Gastrocnemius medialis (tissue), 4 donors: ENCODE measurements around the gene SORT1. TPM values are rescaled to one million over a fixed set of nuclear protein-coding genes. Genes with fewer than 3 reads are reported as not detected.

ENCODE experiments used
- ATAC-seq, 2 donors: fragments of 150-250 bp; one replicate each; pipeline ENCODE4 v1.9.1; 2016
- DNase-seq, 2 donors: peaks; one replicate each; pipeline ENCODE4 v3.0.0-alpha.2; 2019
- H3K27ac ChIP-seq, 4 donors: fragments of 200-600 bp; sonication (generic); 1 replicate in 1 of 4; 2 replicates in 3 of 4; pipeline ENCODE4 v1.5.1; 2016 to 2018; ENCODE audit warnings: mild to moderate bottlenecking in 2 of 4, moderate library complexity in 1 of 4
- H3K27me3 ChIP-seq, 3 donors: fragments of 200-600 bp; sonication (generic) in 2 of 3; 1 replicate in 1 of 3; 2 replicates in 2 of 3; pipeline versions ENCODE4 v1.5.1 to v1.6.0; 2016 to 2019; ENCODE audit warnings: mild to moderate bottlenecking in 1 of 3, moderate library complexity in 1 of 3
- H3K36me3 ChIP-seq, 2 donors: fragments of 200-600 bp; sonication (generic) in 1 of 2; one replicate each; pipeline ENCODE4 v1.5.1; 2017 to 2018
- H3K4me1 ChIP-seq, 2 donors: fragments of 200-600 bp; sonication (generic) in 1 of 2; one replicate each; pipeline ENCODE4 v1.5.1; 2016 to 2017; ENCODE audit warnings: mild to moderate bottlenecking in 2 of 2
- H3K4me3 ChIP-seq, 4 donors: fragments of 200-600 bp; sonication (generic) in 3 of 4; 1 replicate in 1 of 4; 2 replicates in 3 of 4; pipeline ENCODE4 v1.5.1; 2016 to 2019; ENCODE audit warnings: mild to moderate bottlenecking in 2 of 4
- H3K9me3 ChIP-seq, 3 donors: fragments of 200-600 bp; sonication (generic) in 2 of 3; 1 replicate in 1 of 3; 2 replicates in 2 of 3; pipeline ENCODE4 v1.5.1; 2016 to 2019
- POLR2A ChIP-seq, 2 donors: fragments of 450-650 bp; IDR thresholded peaks; one replicate each; pipeline ENCODE4 v1.6.1; 2017; ENCODE audit warnings: antibody characterized with exemption in 2 of 2, mild to moderate bottlenecking in 2 of 2, moderate library complexity in 2 of 2
- in situ Hi-C, 4 donors: fragments of 200-750 bp; cut with MboI; loops; one replicate each; pipeline versions ENCODE4 v1.15.0 to v1.8.0; 2017; ENCODE audit warnings: low sequenced_read_pairs in 4 of 4
- intact Hi-C: fragments of 100-400 bp; cut with DNase I; formaldehyde crosslinking; loops from one replicate; pipeline ENCODE4 v1.15.1; 2023; ENCODE audit warnings: low total_unique reads
- total RNA-seq, 4 donors: library from RNA; depleted of rRNA; stranded (reverse); fragments of >200 nt; gene quantifications; one replicate each; pipeline versions ENCODE4 v1.1.0 to v1.2.3, GENCODE V29; 2016
- TF ChIP-seq, protein P1 (sequence below), 5 experiments: fragments of 450-650 bp in 3 of 5; fragments of 200-600 bp in 2 of 5; sonication (generic) in 2 of 5; IDR thresholded peaks in 4 of 5; conservative IDR thresholded peaks in 1 of 5; 1 replicate in 4 of 5; 2 replicates in 1 of 5; pipeline ENCODE4 v1.5.1; 2016 to 2019; ENCODE audit warnings: antibody characterized with exemption in 5 of 5, mild to moderate bottlenecking in 3 of 5, moderate library complexity in 3 of 5

SORT1 gene
- total RNA-seq, 4 donors from 2014 or later, result 93.7 to 226 (median 190) TPM

DNA sequence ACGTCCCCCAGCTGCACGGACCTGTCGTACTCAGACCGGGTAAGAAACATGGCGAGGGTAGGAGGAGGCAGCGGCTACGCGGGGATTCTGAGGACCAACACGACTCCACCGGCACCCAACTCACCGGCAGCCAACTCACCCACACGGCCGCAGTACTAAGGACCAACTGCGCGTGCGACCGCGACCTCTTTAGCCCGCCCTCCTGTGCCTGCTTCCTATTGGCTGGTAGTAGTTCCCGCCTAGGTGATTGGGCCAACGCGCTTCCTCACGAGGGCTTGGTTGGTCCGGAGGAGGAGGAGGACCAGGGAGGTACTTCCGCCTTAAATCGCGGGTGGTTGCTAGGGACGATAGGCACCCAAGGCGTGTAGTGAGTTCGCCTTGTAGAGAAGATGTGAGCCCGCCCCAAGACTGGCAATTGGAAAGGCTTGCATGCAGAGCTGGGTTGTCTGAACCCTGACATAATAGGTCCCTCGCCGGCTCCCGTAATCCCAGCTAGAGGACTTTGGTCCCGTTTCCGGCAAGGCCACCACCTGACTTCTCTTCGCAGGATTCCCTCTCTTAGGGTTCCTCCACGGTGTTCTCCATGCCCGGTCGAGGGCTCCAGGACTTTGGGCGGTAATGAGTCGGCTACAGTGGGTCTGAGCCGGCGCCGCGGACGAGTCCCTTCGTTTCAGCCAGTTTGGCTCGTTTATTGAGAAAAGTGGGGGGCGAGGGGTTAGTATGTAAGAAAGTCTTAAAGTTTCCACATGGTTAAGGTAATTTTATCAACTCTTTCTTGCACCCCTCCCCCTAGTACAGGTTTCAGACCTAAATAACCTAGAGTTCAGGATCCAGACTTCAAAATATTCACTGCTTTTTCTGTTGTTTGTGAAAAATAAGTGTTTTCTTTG, 28.8 kb upstream of the SORT1 start, which contains the start of gene PSMA5:
PSMA5 (minus strand) TSS at position 168 of the 890 bp plus-strand sequence; CDS start at position 50, 118 bp downstream.
- Histone ChIP-seq H3K4me3 (peak within 1 kb of the TSS; percentile 86 to 90 (median 88)), H3K27ac (peak within 1 kb of the TSS; percentile 89 to 97 (median 95)), H3K27me3 (no peaks in the 10 kb centered on the region), H3K9me3 (no peaks in the 10 kb centered on the region), H3K36me3 (peaks cover 0 to 2% of the 10 kb centered on the region in 2 donors), H3K4me1 (peaks cover 35 to 42% of the 10 kb centered on the region in 2 donors)
- DNase-seq (peak; percentile 99), ATAC-seq (peak; percentile 96 to 98)
- intact Hi-C loops (loop anchor here (1.0 to 5.0 kb wide), 3 partner anchors 40 to 212 kb away; partner anchors contain the start of gene SYPL2), in situ Hi-C loops (no loop called here)
- TF ChIP-seq, protein P1, sequence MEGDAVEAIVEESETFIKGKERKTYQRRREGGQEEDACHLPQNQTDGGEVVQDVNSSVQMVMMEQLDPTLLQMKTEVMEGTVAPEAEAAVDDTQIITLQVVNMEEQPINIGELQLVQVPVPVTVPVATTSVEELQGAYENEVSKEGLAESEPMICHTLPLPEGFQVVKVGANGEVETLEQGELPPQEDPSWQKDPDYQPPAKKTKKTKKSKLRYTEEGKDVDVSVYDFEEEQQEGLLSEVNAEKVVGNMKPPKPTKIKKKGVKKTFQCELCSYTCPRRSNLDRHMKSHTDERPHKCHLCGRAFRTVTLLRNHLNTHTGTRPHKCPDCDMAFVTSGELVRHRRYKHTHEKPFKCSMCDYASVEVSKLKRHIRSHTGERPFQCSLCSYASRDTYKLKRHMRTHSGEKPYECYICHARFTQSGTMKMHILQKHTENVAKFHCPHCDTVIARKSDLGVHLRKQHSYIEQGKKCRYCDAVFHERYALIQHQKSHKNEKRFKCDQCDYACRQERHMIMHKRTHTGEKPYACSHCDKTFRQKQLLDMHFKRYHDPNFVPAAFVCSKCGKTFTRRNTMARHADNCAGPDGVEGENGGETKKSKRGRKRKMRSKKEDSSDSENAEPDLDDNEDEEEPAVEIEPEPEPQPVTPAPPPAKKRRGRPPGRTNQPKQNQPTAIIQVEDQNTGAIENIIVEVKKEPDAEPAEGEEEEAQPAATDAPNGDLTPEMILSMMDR (IDR thresholded peaks at IDR 0.05 in 4 of 5, conservative IDR thresholded peaks at IDR 0.05 in 1 of 5), result no peak
- TF ChIP-seq POLR2A (IDR thresholded peaks at IDR 0.05), result peak; percentile 94 to 97

DNA sequence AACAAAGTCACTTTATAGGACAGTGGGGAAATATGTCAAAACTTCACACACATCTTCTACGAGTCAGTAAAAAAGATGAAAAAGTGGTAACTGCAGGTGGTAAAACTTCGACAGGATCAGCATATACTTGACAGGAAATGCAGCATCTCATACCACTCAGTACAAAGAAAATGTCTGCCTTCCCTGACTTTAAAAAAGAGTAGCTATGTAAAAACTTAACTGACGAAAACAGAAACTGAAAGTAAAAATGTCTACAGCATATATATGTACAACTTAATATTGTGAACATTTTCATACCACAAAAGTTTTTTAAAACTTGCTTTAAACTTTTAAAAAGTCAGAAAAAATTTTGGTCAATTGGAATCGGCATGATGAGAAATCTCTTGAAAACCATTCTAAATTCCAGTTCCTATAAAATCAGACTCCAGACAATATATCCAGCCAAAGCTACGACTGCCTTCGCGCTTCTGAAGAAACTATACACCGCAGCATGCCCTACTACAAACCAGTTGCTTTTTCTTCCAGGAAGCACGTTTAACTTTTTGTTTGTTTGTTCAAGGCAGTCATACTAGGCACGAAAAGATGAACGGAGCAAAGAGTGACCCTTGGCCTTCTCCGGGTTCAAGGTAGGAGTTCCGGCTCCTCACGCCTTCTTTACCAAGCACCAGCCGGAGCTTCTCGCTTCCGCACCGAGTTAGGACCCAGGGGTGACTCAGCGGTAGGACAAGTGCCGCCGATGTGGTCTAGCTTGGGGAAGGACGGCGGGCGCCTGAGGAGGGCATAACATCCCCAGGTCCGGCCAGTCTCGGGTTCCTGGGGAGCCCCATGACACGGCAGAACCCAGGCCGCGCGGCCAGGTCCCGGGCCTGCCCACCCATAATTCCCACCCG, 27.9 kb upstream of the SORT1 start:
- ATAC-seq, result peak; percentile 46 to 57

DNA sequence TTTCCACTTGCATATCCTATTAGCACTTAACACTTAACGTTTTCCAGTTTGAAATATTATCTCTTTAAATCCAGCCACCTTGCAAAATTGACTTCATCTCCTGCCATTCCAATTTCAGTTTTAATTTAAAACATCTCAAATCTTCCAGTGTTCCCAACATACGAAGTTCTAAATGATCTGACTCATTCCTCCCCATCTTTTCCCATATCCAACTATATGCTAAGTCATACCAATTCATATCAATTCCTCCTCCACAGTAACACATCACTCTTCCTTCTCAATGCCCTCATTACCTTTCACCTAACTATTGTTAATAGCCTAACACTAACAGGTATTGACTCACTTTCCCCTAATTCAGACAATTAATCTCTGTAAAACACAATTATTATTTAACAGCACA, 25.8 kb upstream of the SORT1 start:
- DNase-seq (no peak), ATAC-seq (no peak)
- in situ Hi-C loops (no loop called here), intact Hi-C loops (no loop called here)
- Histone ChIP-seq H3K36me3 (peaks cover 0 to 32% of the 10 kb centered on the region in 2 donors), H3K27ac (peak overlapping the region; percentile 89 to 97 (median 95)), H3K4me1 (peaks cover 35 to 42% of the 10 kb centered on the region in 2 donors), H3K9me3 (no peaks in the 10 kb centered on the region), H3K4me3 (no peak overlapping the region), H3K27me3 (no peaks in the 10 kb centered on the region)
- no peak for TF ChIP-seq POLR2A (IDR thresholded peaks at IDR 0.05)
- TF ChIP-seq, protein P1 (IDR thresholded peaks at IDR 0.05 in 4 of 5, conservative IDR thresholded peaks at IDR 0.05 in 1 of 5), result no peak

More for the DNA sequence above, 27.9 kb upstream of the SORT1 start:
- in situ Hi-C loops, result no loop called here
- H3K36me3 ChIP-seq, result peaks cover 0 to 10% of the 10 kb centered on the region in 2 donors
- H3K4me3 ChIP-seq, result peak overlapping the region; percentile 86 to 90 (median 88)
- TF ChIP-seq, protein P1 (IDR thresholded peaks at IDR 0.05 in 4 of 5, conservative IDR thresholded peaks at IDR 0.05 in 1 of 5), result no peak
- no peak for TF ChIP-seq POLR2A (IDR thresholded peaks at IDR 0.05)
- H3K4me1 ChIP-seq, result peaks cover 35 to 42% of the 10 kb centered on the region in 2 donors
- peak in 1 of 2 donors; percentile 57 for DNase-seq
- peak overlapping the region; percentile 89 to 97 (median 95) for H3K27ac ChIP-seq
- H3K9me3 ChIP-seq, result no peaks in the 10 kb centered on the region
- intact Hi-C loops, result loop anchor here (1.0 to 5.0 kb wide), 3 partner anchors 41 to 211 kb away; partner anchors contain the start of gene SYPL2
- H3K27me3 ChIP-seq, result no peaks in the 10 kb centered on the region

DNA sequence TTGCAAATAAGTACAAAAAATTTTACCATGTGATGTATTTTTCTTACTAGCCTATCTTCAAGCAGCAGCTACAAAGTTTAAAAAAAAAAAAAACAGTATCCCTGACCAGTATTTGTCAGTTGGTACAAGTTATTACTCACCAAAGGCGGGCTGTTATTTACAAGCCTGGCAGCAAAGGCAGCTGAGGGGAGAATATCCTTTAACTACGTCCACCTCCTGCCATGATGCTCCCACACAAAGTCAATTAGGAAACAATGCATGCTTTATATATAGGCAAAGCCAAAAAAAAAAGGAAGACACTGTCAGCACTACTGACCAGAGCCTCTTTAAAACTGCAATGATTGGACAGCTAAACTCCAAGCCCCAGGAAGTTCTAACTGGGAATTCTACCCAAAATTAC, 14.8 kb upstream of the SORT1 start:
- Histone ChIP-seq H3K36me3 (peaks cover 16 to 80% of the 10 kb centered on the region in 2 donors), H3K27me3 (no peaks in the 10 kb centered on the region), H3K4me3 (no peak overlapping the region), H3K4me1 (peaks cover 16 to 17% of the 10 kb centered on the region in 2 donors), H3K9me3 (no peaks in the 10 kb centered on the region), H3K27ac (no peak overlapping the region)
- intact Hi-C loops (no loop called here), in situ Hi-C loops (no loop called here)
- ATAC-seq (no peak), DNase-seq (no peak)
- TF ChIP-seq POLR2A (IDR thresholded peaks at IDR 0.05), result no peak
- TF ChIP-seq, protein P1 (IDR thresholded peaks at IDR 0.05 in 4 of 5, conservative IDR thresholded peaks at IDR 0.05 in 1 of 5), result no peak
